ENCODE data around the gene IFT57.

DNA sequence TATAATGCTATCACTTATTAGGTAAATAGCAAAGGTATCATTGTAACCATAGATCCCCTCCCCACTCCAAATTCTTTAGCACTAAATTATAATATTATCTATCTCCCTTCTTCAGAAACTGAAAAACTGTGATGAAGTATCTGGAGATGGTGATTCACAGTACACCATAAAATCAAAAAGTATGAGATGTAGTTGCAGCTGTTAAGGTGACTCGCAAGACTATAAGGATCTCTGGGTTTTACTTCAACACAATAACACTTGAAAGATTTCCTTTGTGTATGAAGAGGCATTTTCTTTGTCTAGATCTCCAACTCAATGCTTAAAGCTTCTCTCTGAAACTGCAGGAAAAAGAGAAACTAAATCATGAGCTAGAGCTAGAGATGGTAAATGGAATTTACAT, 46.9 kb downstream of the IFT57 start:
- TF ChIP-seq ZBTB11 (tag by site-specific recombination; conservative IDR thresholded peaks at IDR 0.05; ENCODE audit: low read depth), result no peak
- no peak for TF ChIP-seq SALL2 (tag by site-specific recombination; IDR thresholded peaks at IDR 0.05; ENCODE audit: borderline replicate concordance)
- no peak for TF ChIP-seq CTCF (tag by site-specific recombination; IDR thresholded peaks at IDR 0.05)
- TF ChIP-seq, protein P1, sequence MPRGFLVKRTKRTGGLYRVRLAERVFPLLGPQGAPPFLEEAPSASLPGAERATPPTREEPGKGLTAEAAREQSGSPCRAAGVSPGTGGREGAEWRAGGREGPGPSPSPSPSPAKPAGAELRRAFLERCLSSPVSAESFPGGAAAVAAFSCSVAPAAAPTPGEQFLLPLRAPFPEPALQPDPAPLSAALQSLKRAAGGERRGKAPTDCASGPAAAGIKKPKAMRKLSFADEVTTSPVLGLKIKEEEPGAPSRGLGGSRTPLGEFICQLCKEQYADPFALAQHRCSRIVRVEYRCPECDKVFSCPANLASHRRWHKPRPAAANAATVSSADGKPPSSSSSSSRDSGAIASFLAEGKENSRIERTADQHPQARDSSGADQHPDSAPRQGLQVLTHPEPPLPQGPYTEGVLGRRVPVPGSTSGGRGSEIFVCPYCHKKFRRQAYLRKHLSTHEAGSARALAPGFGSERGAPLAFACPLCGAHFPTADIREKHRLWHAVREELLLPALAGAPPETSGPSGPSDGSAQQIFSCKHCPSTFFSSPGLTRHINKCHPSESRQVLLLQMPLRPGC (tag by site-specific recombination; IDR thresholded peaks at IDR 0.05), result no peak
- TF ChIP-seq GLI4 (tag by site-specific recombination; IDR thresholded peaks at IDR 0.05), result no peak
- TF ChIP-seq, protein P2, sequence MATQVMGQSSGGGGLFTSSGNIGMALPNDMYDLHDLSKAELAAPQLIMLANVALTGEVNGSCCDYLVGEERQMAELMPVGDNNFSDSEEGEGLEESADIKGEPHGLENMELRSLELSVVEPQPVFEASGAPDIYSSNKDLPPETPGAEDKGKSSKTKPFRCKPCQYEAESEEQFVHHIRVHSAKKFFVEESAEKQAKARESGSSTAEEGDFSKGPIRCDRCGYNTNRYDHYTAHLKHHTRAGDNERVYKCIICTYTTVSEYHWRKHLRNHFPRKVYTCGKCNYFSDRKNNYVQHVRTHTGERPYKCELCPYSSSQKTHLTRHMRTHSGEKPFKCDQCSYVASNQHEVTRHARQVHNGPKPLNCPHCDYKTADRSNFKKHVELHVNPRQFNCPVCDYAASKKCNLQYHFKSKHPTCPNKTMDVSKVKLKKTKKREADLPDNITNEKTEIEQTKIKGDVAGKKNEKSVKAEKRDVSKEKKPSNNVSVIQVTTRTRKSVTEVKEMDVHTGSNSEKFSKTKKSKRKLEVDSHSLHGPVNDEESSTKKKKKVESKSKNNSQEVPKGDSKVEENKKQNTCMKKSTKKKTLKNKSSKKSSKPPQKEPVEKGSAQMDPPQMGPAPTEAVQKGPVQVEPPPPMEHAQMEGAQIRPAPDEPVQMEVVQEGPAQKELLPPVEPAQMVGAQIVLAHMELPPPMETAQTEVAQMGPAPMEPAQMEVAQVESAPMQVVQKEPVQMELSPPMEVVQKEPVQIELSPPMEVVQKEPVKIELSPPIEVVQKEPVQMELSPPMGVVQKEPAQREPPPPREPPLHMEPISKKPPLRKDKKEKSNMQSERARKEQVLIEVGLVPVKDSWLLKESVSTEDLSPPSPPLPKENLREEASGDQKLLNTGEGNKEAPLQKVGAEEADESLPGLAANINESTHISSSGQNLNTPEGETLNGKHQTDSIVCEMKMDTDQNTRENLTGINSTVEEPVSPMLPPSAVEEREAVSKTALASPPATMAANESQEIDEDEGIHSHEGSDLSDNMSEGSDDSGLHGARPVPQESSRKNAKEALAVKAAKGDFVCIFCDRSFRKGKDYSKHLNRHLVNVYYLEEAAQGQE (tag by site-specific recombination; IDR thresholded peaks at IDR 0.05), result no peak
- no peak for TF ChIP-seq PRDM2 (tag by site-specific recombination; IDR thresholded peaks at IDR 0.05; ENCODE audit: borderline replicate concordance)
- TF ChIP-seq ZNF561 (tag by site-specific recombination; IDR thresholded peaks at IDR 0.05; ENCODE audit: borderline replicate concordance), result no peak
- TF ChIP-seq ZFP37 (tag by site-specific recombination; IDR thresholded peaks at IDR 0.05), result no peak
- no peak for TF ChIP-seq ZNF768 (tag by site-specific recombination; IDR thresholded peaks at IDR 0.05)
- no peak for TF ChIP-seq PRDM1 (tag by site-specific recombination; IDR thresholded peaks at IDR 0.05)
- TF ChIP-seq, protein P3, sequence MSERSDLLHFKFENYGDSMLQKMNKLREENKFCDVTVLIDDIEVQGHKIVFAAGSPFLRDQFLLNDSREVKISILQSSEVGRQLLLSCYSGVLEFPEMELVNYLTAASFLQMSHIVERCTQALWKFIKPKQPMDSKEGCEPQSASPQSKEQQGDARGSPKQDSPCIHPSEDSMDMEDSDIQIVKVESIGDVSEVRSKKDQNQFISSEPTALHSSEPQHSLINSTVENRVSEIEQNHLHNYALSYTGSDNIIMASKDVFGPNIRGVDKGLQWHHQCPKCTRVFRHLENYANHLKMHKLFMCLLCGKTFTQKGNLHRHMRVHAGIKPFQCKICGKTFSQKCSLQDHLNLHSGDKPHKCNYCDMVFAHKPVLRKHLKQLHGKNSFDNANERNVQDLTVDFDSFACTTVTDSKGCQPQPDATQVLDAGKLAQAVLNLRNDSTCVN (tag by site-specific recombination; optimal IDR thresholded peaks at IDR 0.05), result no peak
- no peak for TF ChIP-seq YY2 (tag by site-specific recombination; IDR thresholded peaks at IDR 0.05)

Data from HEK293 (cell line).